G401.6 (cell line): ENCODE results near the gene EGR1.

Experiments
- FAIRE-seq: peaks from 2 replicates; lab custom pipeline; 2012; peaks lifted over from hg19 to GRCh38; lab: Jason Lieb, UNC

Gene EGR1

DNA sequence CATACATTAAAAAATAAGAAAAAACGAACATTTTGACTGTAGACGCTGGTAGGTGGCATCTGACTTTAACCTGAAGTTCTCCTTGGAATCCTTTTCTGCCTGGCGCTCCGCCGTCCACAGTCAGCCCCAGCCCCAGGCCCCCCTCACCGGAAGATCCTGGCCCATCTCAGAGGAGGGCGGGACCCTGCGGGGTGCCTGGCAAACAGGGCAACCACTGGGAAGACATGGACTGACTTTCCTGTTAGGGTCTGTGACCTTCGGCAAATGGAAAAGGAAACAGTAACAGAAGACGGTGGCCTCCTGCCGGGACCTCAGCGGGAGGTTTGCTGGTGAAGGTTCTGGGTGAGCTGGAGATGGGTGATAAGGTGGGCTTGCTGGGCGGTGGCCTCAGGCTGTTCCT is 11.7 kb upstream of the EGR1 start:
- no peak for FAIRE-seq

DNA sequence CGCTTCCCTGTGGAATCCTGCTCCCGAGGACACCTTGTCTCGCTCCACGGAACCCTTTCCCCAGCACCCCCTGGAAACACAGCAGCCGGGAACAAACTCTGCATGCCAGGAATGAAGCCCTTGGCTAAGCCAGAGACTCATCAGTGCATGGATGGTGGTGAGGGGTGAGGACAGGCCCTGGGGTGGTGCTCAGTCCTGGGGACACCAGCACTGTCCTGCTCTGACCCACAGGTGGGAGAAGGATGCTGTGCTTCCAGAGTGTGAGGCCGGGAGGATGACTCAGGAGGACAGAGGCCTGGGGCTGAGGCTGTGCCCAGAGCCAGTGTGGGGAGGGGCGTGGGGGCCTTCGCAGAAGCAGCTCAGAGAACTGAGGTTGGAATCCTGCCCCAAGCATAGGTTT is 11.2 kb upstream of the EGR1 start:
- no peak for FAIRE-seq

DNA sequence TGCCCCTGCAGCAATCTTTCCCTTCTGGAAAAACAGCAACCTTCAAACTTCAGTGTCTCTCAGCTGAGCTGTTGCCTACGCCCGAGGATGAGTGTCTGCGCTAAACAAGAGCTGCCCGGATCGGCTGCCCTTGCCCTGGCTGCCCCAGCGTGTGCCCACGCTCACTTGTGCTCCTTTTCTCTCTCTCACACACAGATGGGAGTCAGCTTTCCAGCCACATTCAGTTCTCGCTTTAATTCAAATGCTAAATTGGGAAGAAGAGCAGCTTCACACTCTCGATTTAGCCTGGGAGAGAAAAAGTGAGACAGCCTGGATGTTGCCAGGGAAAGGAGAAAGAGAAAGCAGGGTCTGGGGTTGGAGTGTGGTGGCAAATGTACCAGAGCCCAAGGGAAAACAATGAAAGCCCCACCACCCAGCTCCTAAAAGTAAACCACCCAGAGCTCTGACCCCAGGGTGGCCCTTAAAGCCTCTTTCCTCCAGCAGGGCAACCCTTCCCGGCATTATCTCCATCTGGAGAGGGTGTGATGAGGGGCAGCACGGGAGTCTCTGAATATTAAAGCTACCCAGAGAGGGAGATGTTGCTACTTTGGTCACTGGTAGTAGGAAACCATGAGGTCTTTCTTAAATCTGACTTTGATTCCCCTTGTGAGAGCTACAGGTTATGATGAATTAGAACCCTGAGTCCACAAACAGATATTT is 9.9 kb upstream of the EGR1 start:
- FAIRE-seq, result no peak

DNA sequence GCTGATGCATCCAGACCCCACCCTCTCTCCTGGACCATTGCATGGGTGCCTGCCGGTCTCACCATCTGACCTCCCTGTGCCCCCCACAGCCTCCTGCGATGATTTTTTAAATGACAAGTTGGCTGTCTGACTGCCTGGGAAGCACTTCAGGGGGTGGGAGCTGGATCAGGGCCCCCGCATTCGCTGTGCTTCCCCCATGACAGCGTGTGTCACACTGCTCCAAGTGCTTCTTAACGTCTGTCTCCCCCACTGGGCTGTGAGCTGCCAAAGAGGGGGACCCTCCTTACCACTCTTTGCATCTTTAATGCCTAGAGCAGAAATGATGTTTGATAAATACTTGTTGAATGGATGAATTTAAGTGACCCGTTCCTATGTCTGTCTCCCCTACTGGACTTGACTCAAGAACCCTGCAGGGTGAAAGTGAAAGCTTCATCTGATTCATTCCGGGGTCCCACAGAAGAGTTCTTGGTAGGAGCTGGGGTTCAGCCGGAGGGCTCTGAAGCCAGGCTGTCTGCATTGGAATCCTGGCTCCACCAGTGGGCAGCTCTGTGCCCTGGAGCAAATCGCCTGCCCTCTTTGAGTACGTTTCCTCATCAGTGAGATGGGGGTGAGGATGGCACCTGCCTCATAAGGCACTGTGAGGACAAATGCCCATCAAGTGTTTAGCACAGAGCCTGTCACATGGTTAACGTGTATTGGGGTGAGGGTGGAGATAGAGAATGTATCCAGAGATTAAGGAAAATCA is 7.6 kb upstream of the EGR1 start:
- no peak for FAIRE-seq

DNA sequence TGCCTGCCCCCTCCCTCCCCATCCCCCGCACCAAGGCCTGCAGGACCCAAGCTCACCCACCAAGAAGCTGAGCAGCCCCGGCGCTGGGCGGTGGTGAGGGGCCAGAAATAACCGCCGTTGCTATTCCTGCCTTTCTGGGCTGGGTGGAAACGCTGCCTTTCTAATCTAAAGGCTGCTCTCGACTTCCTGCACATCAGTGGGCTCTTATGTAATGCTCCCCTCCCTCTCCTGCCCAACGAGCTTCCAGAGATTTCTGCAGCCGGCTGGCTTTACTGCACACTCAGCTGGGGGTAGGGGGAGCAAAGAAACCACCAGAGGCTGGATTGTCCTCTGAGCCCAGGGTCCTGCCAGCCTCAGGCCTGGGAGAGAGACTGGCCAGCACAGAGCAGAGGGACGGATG is 6.9 kb upstream of the EGR1 start:
- no peak for FAIRE-seq

DNA sequence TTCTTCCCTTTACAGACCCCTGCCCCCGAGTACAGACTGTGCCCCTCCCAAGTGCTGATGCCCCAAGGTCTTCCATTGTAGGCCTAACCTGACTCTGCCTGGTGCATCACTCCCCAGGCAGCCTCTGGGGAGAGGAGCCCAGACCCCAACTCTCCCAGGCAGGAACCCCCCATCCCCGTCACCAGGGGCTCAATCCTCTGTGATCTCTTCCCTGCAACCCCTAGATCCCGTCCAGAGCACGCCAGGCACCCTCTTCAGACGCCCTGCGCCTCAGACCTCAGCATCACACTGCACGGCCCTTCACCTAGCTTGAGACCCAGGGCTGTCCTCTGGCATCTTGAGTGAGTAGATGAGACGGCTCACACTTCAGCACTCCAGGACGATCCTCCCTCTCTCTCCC is 6.4 kb upstream of the EGR1 start:
- no peak for FAIRE-seq

DNA sequence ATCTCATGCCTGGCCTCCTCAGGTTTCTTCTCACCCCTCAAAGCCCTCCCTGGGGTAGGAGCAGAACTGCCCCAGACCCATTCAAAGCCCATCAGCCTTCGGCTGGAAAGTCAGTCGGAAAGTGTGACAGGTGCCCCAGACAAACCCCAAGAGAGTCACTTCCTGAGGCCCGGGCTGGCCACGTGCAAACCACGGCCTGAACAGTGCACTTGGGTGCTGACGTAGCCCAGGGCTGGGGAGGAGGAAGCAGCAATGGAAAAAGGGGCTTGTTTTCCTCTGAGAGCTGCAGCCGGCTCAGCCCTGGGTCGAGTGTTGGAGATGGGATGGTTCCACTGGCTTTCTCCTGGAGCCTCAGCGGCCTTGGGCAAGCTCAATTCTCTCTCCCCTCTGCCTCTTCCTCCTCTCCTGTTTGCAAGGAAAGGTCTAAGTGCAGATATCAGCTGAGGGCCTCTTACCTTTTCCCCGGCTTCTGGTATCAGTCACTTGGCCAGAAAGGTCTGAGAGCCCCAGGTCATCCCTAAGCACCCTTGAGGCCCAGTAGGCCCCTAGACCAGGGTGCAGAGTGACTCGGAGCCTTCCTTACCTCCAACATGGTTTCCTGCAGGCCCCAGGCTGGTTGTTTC is 5.9 kb upstream of the EGR1 start:
- FAIRE-seq, result no peak

DNA sequence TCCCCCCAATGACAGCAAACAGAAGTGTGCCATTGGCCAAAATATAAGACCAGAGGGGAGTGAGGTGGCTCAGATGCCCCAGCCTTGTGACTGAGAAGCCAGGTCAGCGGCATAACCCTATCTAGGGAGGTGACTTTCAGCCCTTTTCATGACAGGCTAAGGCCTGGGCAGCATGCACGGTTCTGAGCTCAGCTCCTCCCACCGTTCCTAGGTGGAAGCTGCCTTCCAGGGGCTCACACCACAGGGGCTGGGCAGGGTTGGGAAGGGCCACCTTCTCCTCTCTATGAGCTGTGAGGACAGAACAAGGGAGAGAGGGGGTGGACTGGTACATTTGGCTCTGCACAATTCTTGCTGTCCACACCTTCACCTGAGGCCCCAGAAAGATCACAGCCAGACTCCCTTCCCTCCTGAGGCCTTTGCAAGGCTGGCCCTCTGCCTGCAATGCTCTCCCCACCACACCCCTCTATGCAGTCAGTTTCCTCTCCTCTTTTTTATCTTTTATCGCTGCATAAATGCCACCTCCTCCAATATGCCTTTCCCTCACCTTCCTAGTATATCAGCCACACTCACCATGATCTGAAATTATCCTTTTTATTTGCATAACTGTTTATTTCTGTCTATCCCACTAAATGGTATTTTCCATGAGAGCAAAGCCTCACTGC is 5.1 kb upstream of the EGR1 start:
- no peak for FAIRE-seq

DNA sequence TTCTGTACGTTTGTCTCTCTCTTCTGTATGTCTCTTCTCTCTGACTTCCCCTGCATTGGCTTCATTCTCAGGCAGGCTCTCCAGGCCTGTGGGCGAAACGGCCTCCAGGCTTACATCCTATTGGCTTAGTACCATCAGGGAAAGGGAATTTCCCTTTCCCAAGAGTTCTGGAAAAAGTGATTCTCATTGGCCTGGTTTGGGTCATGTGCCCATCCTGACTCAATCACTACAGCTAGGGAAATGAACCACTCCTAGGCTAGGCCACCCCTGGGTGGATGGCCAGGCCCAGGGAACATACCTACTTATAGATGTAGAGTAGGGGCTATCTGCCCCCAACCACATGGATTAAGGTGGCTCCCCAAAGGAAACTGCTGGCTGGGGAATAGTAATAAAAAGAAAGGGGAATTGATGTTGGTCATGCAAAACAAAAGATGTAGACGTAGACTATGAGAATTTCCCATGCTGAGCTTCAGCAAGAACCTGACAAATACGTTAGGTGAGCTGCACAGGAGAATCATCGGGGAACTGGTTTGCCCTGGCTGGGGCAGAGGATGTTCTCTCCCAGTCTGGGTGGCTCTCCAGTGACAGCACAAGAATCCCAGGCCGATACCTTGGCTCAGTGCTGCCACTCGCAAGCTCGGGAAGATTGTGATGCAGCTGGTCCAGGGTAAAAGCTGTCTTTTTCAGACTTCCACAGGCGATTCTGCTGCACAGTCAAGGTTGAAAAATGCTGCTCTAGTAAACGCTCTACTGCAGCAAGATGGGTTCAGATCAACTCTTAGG is 3.7 kb upstream of the EGR1 start:
- no peak for FAIRE-seq

DNA sequence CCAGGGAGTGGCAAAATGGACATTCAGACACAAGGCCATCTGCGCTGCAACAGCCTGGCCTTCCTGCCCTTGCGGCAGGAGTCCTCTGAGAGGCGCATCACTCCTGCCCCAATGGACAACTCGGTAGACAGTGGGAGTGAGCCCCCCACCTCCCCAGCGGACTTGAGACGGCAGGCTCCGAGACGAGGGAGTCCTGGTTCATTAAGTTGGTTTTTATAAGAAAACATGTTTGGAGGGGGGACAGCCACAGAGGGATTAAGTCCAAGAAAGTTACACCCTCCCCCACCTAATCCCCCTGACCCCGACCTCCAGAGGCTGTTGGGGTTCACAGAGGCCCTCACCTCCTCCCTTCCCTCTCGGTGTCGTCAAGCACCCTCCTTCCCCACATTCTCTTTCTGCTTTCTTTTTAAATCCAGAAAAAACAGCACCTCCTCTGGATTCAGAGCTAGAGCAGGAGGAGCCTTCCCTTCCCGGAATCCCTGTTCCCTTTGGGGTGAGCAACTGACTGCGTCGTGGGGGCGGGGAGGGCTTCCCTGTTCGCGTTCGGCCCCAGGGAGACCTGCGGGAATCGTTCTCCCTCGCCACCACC is 1.8 kb upstream of the EGR1 start:
- FAIRE-seq, result no peak

DNA sequence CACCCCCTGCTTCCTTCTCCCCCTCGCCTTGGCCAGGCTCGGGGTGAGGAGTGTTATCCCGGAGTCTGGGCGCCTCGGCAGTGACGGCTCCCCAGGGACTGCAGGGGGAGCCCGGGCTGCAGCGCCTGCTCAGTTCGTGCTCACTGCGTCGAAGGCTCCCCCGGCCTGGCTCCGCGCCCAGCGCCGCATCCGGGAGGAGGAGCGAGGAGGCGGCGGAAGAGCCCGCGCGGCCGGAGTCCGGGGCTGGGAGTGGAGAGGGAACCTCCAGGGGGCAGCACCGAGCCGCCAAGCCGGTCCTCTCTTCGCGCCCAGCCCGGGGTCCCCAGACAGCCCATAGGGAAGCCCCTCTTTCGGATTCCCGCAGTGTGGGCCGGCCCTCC is 1.3 kb upstream of the EGR1 start:
- peak; percentile 68 for FAIRE-seq

DNA sequence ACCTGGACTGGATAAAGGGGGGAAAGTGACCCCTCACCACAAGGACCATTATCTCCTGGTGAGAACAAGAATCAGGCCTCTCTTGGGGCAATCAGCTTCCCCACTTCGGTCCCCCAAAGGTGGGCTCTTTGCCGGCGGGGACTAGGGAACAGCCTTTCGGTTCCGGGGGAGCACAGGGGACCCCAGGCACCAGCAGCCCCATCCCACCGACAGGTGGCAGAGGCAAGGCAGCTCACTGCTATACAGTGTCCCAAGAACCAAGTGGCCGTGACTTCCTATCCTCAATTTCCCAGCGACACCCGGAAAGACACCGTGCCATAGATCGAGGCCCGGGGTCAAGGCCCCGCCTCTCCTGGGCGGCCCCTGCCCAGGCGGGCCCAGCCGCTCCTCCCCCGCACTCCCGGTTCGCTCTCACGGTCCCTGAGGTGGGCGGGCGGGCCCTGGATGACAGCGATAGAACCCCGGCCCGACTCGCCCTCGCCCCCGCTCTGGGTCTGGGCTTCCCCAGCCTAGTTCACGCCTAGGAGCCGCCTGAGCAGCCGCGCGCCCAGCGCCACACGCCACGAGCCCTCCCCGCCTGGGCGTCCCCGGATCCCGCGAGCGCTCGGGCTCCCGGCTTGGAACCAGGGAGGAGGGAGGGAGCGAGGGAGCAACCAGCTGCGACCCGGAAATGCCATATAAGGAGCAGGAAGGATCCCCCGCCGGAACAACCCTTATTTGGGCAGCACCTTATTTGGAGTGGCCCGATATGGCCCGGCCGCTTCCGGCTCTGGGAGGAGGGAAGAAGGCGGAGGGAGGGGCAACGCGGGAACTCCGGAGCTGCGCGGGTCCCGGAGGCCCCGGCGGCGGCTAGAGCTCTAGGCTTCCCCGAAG is 655 bp upstream of the EGR1 start:
- peak; percentile 86 for FAIRE-seq

DNA sequence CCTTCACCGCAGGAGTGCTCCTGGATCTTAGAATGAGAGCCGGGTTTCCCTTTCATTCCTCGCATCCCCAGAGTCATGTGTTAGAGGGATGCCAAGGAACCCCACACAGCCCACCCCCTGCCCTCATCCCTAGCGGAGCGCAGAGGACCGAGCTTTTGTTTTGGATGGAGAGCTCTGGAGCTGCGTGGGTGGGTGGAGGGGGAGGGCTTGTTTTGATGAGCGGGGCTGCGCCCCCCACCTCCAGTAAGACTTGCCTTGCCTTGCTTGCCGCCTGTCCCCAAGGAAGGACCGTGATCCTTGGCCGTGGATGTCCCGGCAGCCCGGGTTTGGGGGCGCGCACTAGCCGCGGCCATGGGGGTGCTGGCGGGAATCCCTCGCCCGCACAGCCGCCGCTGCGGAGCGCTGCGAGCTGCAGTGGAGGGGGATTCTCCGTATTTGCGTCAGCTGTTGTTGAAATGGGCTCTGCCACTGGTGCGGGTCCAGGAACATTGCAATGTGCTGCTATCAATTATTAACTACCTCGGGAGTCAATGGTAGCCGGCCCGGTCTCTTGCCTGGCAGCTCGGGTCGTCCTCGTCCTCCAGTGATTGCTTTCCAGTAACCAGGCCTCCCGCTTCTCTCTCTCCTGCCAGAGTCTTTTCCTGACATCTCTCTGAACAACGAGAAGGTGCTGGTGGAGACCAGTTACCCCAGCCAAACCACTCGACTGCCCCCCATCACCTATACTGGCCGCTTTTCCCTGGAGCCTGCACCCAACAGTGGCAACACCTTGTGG is 1.0 kb downstream of the EGR1 start:
- FAIRE-seq, result no peak

DNA sequence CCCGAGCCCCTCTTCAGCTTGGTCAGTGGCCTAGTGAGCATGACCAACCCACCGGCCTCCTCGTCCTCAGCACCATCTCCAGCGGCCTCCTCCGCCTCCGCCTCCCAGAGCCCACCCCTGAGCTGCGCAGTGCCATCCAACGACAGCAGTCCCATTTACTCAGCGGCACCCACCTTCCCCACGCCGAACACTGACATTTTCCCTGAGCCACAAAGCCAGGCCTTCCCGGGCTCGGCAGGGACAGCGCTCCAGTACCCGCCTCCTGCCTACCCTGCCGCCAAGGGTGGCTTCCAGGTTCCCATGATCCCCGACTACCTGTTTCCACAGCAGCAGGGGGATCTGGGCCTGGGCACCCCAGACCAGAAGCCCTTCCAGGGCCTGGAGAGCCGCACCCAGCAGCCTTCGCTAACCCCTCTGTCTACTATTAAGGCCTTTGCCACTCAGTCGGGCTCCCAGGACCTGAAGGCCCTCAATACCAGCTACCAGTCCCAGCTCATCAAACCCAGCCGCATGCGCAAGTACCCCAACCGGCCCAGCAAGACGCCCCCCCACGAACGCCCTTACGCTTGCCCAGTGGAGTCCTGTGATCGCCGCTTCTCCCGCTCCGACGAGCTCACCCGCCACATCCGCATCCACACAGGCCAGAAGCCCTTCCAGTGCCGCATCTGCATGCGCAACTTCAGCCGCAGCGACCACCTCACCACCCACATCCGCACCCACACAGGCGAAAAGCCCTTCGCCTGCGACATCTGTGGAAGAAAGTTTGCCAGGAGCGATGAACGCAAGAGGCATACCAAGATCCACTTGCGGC is 1.8 kb downstream of the EGR1 start:
- no peak for FAIRE-seq

DNA sequence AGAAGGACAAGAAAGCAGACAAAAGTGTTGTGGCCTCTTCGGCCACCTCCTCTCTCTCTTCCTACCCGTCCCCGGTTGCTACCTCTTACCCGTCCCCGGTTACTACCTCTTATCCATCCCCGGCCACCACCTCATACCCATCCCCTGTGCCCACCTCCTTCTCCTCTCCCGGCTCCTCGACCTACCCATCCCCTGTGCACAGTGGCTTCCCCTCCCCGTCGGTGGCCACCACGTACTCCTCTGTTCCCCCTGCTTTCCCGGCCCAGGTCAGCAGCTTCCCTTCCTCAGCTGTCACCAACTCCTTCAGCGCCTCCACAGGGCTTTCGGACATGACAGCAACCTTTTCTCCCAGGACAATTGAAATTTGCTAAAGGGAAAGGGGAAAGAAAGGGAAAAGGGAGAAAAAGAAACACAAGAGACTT is 2.4 kb downstream of the EGR1 start:
- no peak for FAIRE-seq

DNA sequence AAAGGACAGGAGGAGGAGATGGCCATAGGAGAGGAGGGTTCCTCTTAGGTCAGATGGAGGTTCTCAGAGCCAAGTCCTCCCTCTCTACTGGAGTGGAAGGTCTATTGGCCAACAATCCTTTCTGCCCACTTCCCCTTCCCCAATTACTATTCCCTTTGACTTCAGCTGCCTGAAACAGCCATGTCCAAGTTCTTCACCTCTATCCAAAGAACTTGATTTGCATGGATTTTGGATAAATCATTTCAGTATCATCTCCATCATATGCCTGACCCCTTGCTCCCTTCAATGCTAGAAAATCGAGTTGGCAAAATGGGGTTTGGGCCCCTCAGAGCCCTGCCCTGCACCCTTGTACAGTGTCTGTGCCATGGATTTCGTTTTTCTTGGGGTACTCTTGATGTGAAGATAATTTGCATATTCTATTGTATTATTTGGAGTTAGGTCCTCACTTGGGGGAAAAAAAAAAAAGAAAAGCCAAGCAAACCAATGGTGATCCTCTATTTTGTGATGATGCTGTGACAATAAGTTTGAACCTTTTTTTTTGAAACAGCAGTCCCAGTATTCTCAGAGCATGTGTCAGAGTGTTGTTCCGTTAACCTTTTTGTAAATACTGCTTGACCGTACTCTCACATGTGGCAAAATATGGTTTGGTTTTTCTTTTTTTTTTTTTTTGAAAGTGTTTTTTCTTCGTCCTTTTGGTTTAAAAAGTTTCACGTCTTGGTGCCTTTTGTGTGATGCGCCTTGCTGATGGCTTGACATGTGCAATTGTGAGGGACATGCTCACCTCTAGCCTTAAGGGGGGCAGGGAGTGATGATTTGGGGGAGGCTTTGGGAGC is 3.1 kb downstream of the EGR1 start:
- FAIRE-seq, result no peak

DNA sequence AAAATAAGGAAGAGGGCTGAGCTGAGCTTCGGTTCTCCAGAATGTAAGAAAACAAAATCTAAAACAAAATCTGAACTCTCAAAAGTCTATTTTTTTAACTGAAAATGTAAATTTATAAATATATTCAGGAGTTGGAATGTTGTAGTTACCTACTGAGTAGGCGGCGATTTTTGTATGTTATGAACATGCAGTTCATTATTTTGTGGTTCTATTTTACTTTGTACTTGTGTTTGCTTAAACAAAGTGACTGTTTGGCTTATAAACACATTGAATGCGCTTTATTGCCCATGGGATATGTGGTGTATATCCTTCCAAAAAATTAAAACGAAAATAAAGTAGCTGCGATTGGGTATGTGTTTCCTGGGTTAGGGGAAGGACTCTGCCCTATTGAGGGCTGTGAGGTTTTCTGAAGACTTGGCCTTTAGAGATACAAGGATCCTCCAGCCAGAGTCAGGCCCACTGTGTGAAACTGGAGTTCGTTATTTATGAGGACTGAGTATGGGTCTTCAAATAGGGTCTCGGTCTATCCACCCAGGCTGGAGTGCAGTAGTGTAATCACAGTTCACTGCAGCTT is 3.8 kb downstream of the EGR1 start:
- no peak for FAIRE-seq
